HG03064 (cell line): ENCODE results near the gene TOPBP1.
"Not testable (repeated sequence)": the region's sequence is repeated elsewhere in the genome, so short reads cannot be mapped to it uniquely, and the experiment has no call there.

ENCODE experiments used
- ATAC-seq: cut with Tn5 transposase; IDR thresholded peaks from one replicate; pipeline ENCODE4 v1.9.1; 2021; ENCODE audit warnings: low read depth; ENCODE audit not compliant: unreplicated experiment

TOPBP1 gene

DNA sequence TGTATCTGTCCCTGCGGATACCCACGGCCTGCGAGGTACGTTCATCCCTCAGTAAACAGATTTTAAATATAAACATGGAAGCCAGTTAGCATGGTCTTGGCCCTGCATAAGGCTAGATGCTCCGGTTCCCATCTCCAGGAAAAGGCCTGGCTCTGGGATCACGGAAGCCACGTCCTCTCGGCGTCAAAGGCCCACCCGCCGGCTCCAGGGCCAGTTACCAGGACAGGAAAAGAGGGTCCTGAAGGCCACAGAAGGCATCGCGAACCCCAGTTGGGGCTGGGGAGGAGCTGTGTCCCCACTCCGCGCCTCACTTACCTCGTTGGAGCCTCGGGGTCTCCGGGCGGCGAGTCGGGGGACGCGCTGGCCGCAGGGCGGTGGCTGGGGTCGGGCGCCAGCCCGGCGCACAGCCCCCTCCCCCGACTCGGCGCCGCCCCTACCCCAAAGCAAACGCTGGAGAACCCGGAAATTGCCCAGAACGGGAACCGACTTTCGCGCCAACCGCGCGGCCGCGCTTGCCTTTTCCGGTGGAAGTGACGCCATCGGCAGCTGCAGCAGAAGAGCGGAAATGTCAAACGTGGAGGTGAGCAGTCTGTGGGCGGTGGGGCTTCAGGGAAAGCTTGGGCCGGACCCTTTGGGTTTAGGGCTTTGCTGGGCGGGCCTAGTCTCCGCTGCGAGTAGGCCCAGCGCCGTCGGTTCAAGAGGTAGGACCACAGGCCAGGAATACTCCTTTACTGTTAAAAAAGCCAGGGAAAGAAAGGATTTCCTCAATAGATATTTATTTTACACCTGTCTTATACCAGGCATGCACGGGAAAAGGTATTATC, at the start of gene TOPBP1:
Gene TOPBP1 (minus strand): TSS at position 488 of the 824 bp plus-strand sequence. CDS start 814 bp downstream, outside the sequence.
- peak; percentile 89 for ATAC-seq

GRCh38 chr3:133711013-133711412, 49.3 kb upstream of the TOPBP1 start:
- no peak for ATAC-seq

GRCh38 chr3:133709139-133709750, 47.5 kb upstream of the TOPBP1 start:
- no peak for ATAC-seq

DNA sequence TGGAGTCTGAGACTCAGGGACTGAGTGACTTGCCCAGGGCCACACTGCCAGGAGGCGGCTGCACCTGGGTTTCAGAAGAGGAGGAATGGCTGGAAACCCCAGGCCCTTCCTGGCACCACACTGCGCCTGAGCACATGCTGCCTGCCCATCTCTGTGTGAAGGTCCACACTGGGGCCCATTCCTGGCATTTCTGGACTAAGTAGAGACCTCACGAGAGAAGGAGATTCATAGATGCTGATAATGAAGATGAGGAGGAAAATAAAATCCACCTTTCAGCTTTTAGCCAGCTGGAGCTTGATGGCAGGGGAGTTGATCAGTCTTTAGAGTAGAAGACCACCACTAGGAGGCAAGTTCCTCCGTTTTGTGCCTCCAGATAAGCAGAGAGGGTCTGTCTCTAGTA, 44.3 kb upstream of the TOPBP1 start:
- ATAC-seq, result no peak

GRCh38 chr3:133703915-133704314, 42.2 kb upstream of the TOPBP1 start:
- ATAC-seq, result no peak

DNA sequence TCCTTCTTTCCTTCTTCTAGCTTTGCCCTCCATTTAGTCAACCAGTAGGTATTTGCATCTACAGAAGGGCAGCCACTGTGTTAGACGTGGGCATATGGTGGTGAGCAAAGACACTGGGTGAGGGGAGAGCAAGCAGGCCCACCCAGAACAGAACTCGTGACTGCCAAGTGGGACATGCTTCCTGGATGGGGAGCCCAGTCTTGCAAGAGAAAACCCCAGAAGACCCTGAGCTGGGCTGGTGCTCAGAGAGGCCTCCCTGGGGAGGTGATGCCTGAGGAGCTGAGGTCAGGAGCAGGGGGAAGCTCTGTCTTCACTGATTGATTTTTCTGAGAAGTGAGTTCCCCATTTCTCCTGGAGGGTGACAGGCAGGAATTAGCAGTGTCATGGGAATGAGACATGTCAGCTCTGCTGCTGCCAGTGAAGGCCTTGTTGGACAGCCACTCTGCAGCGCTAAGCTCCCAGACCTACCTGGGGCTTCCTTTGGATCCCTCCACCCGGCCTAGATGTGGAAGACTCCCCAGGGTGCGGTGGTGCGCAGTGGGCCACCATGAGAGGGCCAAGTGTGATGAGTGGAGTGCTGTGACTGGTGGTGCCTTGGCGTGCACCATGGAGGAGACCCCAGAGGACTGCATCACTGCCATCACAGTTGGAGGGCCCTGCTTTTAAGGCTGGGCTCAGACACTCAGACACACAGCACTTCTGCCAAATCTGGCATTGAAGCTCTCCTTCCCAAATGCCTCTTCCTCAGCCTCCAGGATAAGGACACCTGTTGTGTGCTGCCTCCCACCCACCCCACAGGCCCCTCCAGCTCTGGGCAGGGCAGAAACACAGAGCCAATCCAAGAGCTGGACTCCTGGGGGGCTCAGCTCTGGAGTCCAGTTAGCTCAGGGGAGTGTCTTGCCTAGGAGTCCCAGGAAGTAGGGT, 40.0 kb upstream of the TOPBP1 start:
- no peak for ATAC-seq

DNA sequence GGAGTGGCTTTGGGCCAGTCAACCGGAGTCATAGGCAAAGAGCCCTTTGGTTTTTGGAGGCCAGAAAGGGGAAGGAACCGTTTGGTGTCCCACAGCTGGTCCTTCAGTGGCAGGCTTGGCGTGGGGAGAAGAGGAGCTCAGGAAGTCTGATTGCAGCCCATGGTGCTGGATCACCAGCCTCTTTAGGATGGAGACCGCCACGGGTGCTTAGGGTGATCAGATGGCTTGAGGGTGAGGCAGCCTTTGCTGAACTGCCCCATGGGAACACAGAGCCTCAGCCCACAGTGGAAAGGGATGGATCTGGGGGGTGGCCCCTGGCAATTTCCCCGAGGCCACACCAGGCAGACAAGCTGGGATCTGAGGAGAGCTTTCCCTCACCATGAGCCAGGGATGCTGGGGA, 38.6 kb upstream of the TOPBP1 start:
- ATAC-seq, result no peak

DNA sequence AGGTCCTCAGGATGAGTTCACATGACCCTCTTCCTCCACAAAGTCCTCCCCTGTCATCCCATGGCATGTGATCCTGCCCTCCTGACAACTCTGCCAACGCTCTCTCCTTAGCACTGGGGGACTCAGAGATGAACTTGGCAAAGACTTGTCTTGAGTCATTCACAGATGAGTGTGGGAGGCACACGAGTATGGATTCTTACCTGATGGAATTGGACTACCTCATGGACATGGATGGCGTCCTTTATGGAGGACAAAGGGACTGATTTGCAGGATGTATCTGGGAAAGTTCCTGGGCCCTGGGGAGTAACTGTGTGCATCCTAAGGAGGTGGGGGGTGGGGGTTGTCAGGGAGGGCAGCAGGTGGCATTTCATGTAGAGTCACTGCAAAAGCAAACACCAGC, 38.2 kb upstream of the TOPBP1 start:
- no peak for ATAC-seq

GRCh38 chr3:133699467-133699866, 37.7 kb upstream of the TOPBP1 start:
- no peak for ATAC-seq

DNA sequence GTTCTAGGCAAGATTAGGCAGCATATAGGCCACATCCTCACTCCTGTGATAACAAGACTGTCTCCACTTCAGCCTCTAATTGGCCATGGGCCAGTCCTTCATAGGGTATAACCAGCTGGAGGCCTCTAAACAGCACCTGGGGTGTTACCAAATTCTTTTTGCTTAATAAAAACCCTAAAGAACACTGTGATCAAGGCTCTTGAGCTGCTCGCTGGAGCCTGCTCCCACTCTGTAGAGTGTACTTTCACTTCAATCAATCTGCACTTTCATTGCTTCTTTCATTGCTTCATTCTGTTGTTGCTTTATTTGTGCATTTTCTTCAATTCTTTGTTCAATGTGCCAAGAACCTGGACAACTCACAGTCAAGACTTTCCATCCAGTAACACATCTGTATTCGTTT, 36.2 kb upstream of the TOPBP1 start:
- no peak for ATAC-seq

GRCh38 chr3:133695560-133696171, 33.9 kb upstream of the TOPBP1 start:
- ATAC-seq, result no peak

DNA sequence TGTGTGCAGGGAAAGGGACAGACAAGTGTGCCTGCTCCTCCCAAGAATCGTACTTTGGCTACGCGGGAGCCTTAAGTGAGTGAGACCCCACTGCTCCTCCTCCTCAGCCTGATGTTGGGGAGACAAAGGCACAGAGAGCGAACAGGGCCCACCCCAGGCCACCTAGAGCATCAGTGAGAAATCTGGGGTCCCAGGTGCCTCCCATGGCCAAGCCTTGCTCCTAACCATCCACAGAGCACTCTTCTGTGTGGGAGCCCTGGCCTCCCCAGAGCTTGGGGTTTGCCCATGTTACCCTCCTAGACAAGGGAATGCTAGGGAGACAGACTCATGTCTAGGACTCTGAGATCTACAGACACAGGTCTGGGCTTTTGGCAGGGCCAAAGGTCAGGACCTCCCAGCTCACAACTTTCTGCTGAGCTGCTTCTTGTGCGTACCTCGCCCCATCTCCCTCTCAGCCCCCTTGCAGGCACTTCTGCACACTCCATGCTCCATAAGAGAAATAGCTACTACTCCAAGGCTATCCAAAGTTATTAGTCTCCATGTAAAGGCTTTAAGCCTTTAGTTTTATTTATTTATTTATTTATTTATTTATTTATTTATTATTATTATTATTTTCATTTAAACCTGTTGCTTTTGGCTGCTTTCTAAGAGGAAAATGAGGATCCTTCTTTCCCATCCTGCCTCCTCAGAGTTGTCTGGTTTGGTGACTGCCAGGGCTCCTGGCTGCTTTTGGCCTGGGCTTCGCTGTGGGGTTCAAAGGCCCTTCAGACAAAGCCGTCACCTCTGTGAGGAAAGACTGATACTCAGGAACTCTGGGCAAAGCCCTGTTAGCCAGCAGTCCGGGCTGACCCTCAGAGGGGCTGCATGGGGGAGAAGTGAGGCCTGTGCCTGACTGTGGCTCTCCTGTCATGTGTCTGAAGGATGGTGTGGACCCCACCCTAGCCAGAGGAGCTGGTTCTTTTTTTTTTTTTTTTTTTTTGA, 32.8 kb upstream of the TOPBP1 start:
- no peak for ATAC-seq

- ATAC-seq, result no peak
These were observed 32.1 kb upstream of the TOPBP1 start for GRCh38 chr3:133693821-133694220.

GRCh38 chr3:133692759-133693158, 31.0 kb upstream of the TOPBP1 start:
- no peak for ATAC-seq

GRCh38 chr3:133691273-133692107, 29.7 kb upstream of the TOPBP1 start:
- no peak for ATAC-seq

DNA sequence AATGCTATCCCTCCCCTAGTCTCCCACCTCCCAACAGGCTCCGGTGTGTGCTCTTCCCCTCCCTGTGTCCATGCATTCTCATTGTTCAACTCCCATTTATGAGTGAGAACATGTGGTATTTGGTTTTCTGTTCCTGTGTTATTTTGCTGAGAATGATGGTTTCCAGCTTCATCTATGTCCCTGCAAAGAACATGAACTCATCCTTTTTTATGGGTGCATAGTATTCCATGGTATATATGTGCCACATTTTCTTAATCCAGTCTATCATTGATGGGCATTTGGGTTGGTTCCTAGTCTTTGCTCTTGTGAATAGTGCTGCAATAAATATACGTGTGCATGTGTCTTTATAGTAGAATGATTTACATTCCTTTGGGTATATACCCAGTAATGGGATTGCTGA, 16.3 kb upstream of the TOPBP1 start:
- not testable (repeated sequence) for ATAC-seq

DNA sequence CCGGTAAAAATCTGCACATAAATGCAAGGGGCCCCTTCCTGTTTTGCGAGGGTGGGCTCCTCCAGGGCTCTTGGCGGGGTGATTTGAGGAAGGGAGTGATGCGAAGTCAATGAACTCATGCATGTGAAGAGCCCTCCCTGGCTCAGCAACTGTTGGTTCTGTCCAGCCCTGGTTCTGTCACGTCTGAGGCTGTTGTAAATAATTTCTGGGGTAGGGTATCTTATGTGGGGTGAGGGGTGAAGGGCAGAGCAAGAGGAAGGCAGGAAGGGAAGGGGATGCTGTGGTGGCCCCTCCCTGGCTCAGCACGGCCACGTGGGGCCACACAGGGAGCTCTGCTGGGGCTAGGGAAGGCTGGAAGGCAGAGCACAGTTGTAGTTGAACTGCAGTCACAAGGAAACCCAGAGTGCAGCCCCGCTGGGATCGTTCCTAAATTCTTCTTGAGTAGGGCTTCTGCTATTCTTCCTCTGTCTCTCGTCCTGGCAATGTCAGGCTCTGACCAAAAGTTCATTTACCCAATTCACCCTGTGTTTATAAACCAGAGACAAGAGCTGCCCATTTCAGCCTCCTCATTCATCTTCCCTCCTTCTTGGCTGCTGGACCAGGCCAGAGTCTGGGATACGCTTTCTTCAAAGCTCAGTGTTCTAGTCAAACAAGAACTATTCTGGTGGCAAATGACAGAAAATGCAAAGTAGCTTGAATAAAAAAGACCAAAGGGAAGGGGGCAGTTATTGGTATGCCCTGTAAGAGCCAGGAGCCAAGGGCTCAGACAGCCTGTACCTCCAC, 14.8 kb upstream of the TOPBP1 start:
- no peak for ATAC-seq
